BE2C (cell line): ENCODE data around the gene TREML2.

Source experiments
- DNase-seq: peaks from one replicate; pipeline ENCODE4 v3.0.0-alpha.2; 2020
- H3K27me3 ChIP-seq: fragments of 250-450 bp; sonication (Bioruptor Pico); 2 replicates; pipeline ENCODE4 v1.5.1; 2020; ENCODE audit warnings: mild to moderate bottlenecking
- H3K36me3 ChIP-seq: fragments of 250-450 bp; sonication (Bioruptor Pico); 2 replicates; pipeline ENCODE4 v1.5.1; 2020; ENCODE audit warnings: mild to moderate bottlenecking
- H3K4me1 ChIP-seq: fragments of 250-450 bp; sonication (Bioruptor Pico); 2 replicates; pipeline ENCODE4 v1.5.1; 2020
- H3K4me3 ChIP-seq: 2 replicates; pipeline ENCODE4 v1.5.1; 2011; ENCODE audit warnings: low read depth, low read length
- H3K9me3 ChIP-seq: fragments of 250-450 bp; sonication (Bioruptor Pico); 2 replicates; pipeline ENCODE4 v1.5.1; 2020
- CTCF ChIP-seq: IDR thresholded peaks from 2 replicates; pipeline ENCODE4 v1.5.1; 2012; ENCODE audit warnings: mild to moderate bottlenecking, low read depth, low read length

TREML2 gene

GRCh38 chr6:41186031-41186562, 14.9 kb downstream of the TREML2 start:
- Histone ChIP-seq H3K9me3 (no peaks in the 10 kb centered on the region; the same call in 1 of the 2 replicates), H3K4me3 (no peak overlapping the region), H3K36me3 (no peaks in the 10 kb centered on the region), H3K4me1 (no peaks in the 10 kb centered on the region), H3K27me3 (no peaks in the 10 kb centered on the region)
- DNase-seq: no peak
- TF ChIP-seq CTCF: no peak

GRCh38 chr6:41184761-41185160, 16.2 kb downstream of the TREML2 start:
- H3K27me3 ChIP-seq: no peaks in the 10 kb centered on the region
- no peak overlapping the region for H3K4me3 ChIP-seq
- no peaks in the 10 kb centered on the region for H3K4me1 ChIP-seq
- H3K9me3 ChIP-seq: no peaks in the 10 kb centered on the region; the same call in 1 of the 2 replicates
- no peak for DNase-seq
- no peak for TF ChIP-seq CTCF
- H3K36me3 ChIP-seq: no peaks in the 10 kb centered on the region

GRCh38 chr6:41182069-41183034, 18.6 kb downstream of the TREML2 start:
- DNase-seq: peak; percentile 31
- Histone ChIP-seq H3K9me3 (no peaks in the 10 kb centered on the region), H3K36me3 (no peaks in the 10 kb centered on the region), H3K27me3 (no peaks in the 10 kb centered on the region; the same call in none of the 2 replicates), H3K4me1 (no peaks in the 10 kb centered on the region), H3K4me3 (no peak overlapping the region)
- peak; percentile 66 for TF ChIP-seq CTCF

GRCh38 chr6:41181566-41181965, 19.4 kb downstream of the TREML2 start:
- Histone ChIP-seq H3K36me3 (no peaks in the 10 kb centered on the region), H3K9me3 (no peaks in the 10 kb centered on the region), H3K4me3 (no peak overlapping the region), H3K27me3 (peaks cover 5% of the 10 kb centered on the region), H3K4me1 (no peaks in the 10 kb centered on the region)
- TF ChIP-seq CTCF: no peak
- no peak for DNase-seq

GRCh38 chr6:41179163-41179562, 21.8 kb downstream of the TREML2 start:
- H3K9me3 ChIP-seq: no peaks in the 10 kb centered on the region
- no peaks in the 10 kb centered on the region for H3K36me3 ChIP-seq
- no peak for TF ChIP-seq CTCF
- no peak for DNase-seq
- H3K4me1 ChIP-seq: no peaks in the 10 kb centered on the region
- H3K4me3 ChIP-seq: no peak overlapping the region
- peaks cover 5% of the 10 kb centered on the region for H3K27me3 ChIP-seq

- peaks cover 5% of the 10 kb centered on the region for H3K27me3 ChIP-seq
- no peak for DNase-seq
- no peak for TF ChIP-seq CTCF
- no peaks in the 10 kb centered on the region for H3K4me1 ChIP-seq
- H3K4me3 ChIP-seq: no peak overlapping the region
- H3K36me3 ChIP-seq: no peaks in the 10 kb centered on the region
- H3K9me3 ChIP-seq: no peaks in the 10 kb centered on the region
Measured at GRCh38 chr6:41177695-41178094, 23.3 kb downstream of the TREML2 start.
